PC-9 (cell line): ENCODE results near the gene STOX2. TPM values are rescaled to one million over a fixed set of nuclear protein-coding genes. Genes with fewer than 3 reads are reported as not detected.

Experiments used
- BruUV-seq: library from RNA; stranded (reverse); fragments of 400-500 nt; replicated peaks from 2 replicates; lab custom pipeline; 2021; lab: Mats Ljungman, UMichigan
- CTCF ChIA-PET: fragments of 300-600 bp; sonication (Branson Sonifier 250); formaldehyde crosslinking; loops from one replicate; lab custom pipeline; 2022; ENCODE audit warnings: antibody characterized with exemption; lab: Charles Lee
- POLR2A ChIA-PET: fragments of 300-600 bp; sonication (Branson Sonifier 250); formaldehyde crosslinking; loops from one replicate; lab custom pipeline; 2022; ENCODE audit warnings: antibody characterized with exemption; ENCODE audit not compliant: unreplicated experiment; lab: Charles Lee
- DNase-seq, 2 experiments: peaks; one replicate each; pipeline versions ENCODE4 v3.0.0 to v3.0.0-alpha.2; 2015 to 2022; ENCODE audit warnings: mixed read lengths in 1 of 2
- H2AFZ ChIP-seq: fragments of 200-600 bp; sonication (generic); 2 replicates; pipeline ENCODE4 v1.8.1; 2017; ENCODE audit warnings: antibody characterized with exemption
- H3F3A ChIP-seq: fragments of 200-600 bp; sonication (generic); 2 replicates; pipeline ENCODE4 v1.8.1; 2017; ENCODE audit warnings: antibody characterized with exemption, mild to moderate bottlenecking, low read depth; ENCODE audit not compliant: insufficient read depth
- H3K27ac ChIP-seq: fragments of 200-600 bp; sonication (generic); 2 replicates; pipeline ENCODE4 v1.6.1; 2016; ENCODE audit warnings: mixed run types
- H3K27me3 ChIP-seq: fragments of 200-600 bp; sonication (generic); 2 replicates; pipeline ENCODE4 v1.6.1; 2016; ENCODE audit warnings: low read depth, mixed run types; ENCODE audit not compliant: insufficient read depth
- H3K36me3 ChIP-seq: fragments of 200-600 bp; sonication (generic); 2 replicates; pipeline ENCODE4 v1.6.1; 2016; ENCODE audit warnings: low read depth, mixed run types
- H3K4me1 ChIP-seq: fragments of 200-600 bp; sonication (generic); replicated peaks from 2 replicates; pipeline ENCODE4 v1.6.1; 2016; ENCODE audit warnings: mixed run types; ENCODE audit not compliant: insufficient read depth
- H3K4me2 ChIP-seq: fragments of 200-600 bp; sonication (generic); 2 replicates; pipeline ENCODE4 v1.6.1; 2017; ENCODE audit warnings: mixed run types
- H3K4me3 ChIP-seq: fragments of 200-600 bp; sonication (generic); 2 replicates; pipeline ENCODE4 v1.6.1; 2016; ENCODE audit warnings: mixed run types
- H3K79me2 ChIP-seq: fragments of 200-600 bp; sonication (generic); 2 replicates; pipeline ENCODE4 v1.6.1; 2017; ENCODE audit warnings: low read depth, mixed run types
- H3K9me2 ChIP-seq: fragments of 200-600 bp; sonication (generic); 2 replicates; pipeline ENCODE4 v1.8.1; 2017; ENCODE audit warnings: mild to moderate bottlenecking; ENCODE audit not compliant: insufficient read depth
- H3K9me3 ChIP-seq: fragments of 200-600 bp; sonication (generic); 2 replicates; pipeline ENCODE4 v1.8.1; 2016; ENCODE audit warnings: low read depth; ENCODE audit not compliant: insufficient read depth
- H4K20me1 ChIP-seq: fragments of 200-600 bp; sonication (generic); 2 replicates; pipeline ENCODE4 v1.8.1; 2017; ENCODE audit not compliant: insufficient read depth
- CTCF ChIP-seq: fragments of 200-600 bp; sonication (generic); conservative IDR thresholded peaks from 2 replicates; pipeline ENCODE4 v1.6.1; 2017; ENCODE audit warnings: mixed run types, antibody characterized with exemption, mild to moderate bottlenecking, moderate library complexity
- EZH2 ChIP-seq: fragments of 200-600 bp; sonication (generic); IDR thresholded peaks from 2 replicates; pipeline ENCODE4 v1.8.0; 2017; ENCODE audit warnings: antibody characterized with exemption, low read depth
- intact Hi-C: fragments of 100-400 bp; cut with micrococcal nuclease; formaldehyde crosslinking; loops from one replicate; pipeline ENCODE4 v1.10.0; 2022; ENCODE audit not compliant: unreplicated experiment
- total RNA-seq: library from RNA; stranded (reverse); gene quantifications from 2 replicates; pipeline ENCODE4 v1.2.3, GENCODE V29; 2021

STOX2 gene
- total RNA-seq, 1 experiment from 2014 or later: 4.5 TPM

- TF ChIP-seq EZH2 (no peak), CTCF (no peak)
- Histone ChIP-seq H3K79me2 (no peaks in the 10 kb centered on the region), H2AFZ (no peak overlapping the region), H3K27me3 (no peaks in the 10 kb centered on the region), H3F3A (no peaks in the 10 kb centered on the region), H3K27ac (no peak overlapping the region), H3K9me3 (no peaks in the 10 kb centered on the region), H3K36me3 (no peaks in the 10 kb centered on the region), H3K4me2 (no peak overlapping the region), H3K4me1 (no peaks in the 10 kb centered on the region), H3K4me3 (no peak overlapping the region), H4K20me1 (no peaks in the 10 kb centered on the region), H3K9me2 (no peaks in the 10 kb centered on the region)
- no peak for DNase-seq
- intact Hi-C loops: no loop called here
- ChIA-PET CTCF (no interaction called here), POLR2A (interaction anchor here (0.6 kb wide), 1 partner anchor 406 kb away, joined by 3 read pairs; no protein-coding TSS in a partner anchor)
- no TSS peak for BruUV-seq
Observed at GRCh38 chr4:183898456-183898855, 6.7 kb upstream of the STOX2 start.

DNA sequence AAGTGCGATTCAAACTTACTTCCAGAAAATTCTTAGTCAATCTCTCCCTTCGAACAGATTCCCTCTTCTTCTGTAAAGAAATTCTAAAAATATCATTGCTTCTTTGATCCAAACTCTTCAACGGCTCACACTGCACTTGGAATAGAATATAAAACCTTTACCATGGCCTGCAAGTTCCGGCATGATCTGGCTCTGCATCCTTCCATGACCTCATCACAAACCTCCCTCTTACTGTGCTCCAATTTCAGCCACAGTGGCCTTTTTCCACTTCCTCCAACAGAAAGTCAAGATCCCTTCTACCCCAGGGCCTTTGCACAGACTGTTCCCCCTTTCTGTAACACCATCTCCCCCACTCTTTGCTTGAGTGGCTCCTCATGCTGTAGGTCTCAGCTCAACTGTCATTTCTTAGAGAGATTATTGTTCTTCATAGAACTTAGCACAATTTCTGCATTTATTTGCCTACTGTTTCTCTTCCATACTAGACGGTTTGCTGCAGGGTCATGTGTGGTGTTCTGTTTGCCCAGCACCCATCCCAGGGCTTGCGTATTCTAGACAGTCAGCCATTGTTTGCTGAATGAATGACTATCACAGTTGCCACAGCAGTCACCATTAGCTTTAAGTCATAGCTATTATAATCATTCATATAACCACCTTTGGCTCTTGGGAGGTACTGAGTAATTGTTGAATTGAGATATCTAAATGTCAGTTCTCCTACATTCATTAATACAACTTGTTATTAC, 1.9 kb upstream of the STOX2 start:
- H4K20me1 ChIP-seq: no peaks in the 10 kb centered on the region
- ChIA-PET CTCF (no interaction called here), POLR2A (no interaction called here)
- no TSS peak for BruUV-seq
- no peak overlapping the region for H3K27ac ChIP-seq
- H3K27me3 ChIP-seq: peaks cover 7% of the 10 kb centered on the region; the same call in 1 of the 2 replicates
- no peaks in the 10 kb centered on the region for H3K9me3 ChIP-seq
- no peaks in the 10 kb centered on the region for H3K36me3 ChIP-seq
- no peak overlapping the region for H2AFZ ChIP-seq
- no peak for TF ChIP-seq CTCF
- no peak for TF ChIP-seq EZH2
- H3K4me2 ChIP-seq: no peak overlapping the region
- no peak for DNase-seq
- no peaks in the 10 kb centered on the region for H3K9me2 ChIP-seq
- H3K79me2 ChIP-seq: no peaks in the 10 kb centered on the region
- H3F3A ChIP-seq: no peaks in the 10 kb centered on the region
- intact Hi-C loops: no loop called here
- H3K4me3 ChIP-seq: no peak overlapping the region
- no peaks in the 10 kb centered on the region for H3K4me1 ChIP-seq

- no peaks in the 10 kb centered on the region for H3F3A ChIP-seq
- intact Hi-C loops: no loop called here
- H3K9me2 ChIP-seq: no peaks in the 10 kb centered on the region
- POLR2A ChIA-PET: no interaction called here
- peak overlapping the region; percentile 79 for H3K4me2 ChIP-seq
- H2AFZ ChIP-seq: peak overlapping the region; percentile 69
- TF ChIP-seq EZH2: no peak
- no peak for TF ChIP-seq CTCF
- no peaks in the 10 kb centered on the region for H3K4me1 ChIP-seq
- no peaks in the 10 kb centered on the region for H4K20me1 ChIP-seq
- H3K9me3 ChIP-seq: no peaks in the 10 kb centered on the region
- H3K79me2 ChIP-seq: no peaks in the 10 kb centered on the region
- CTCF ChIA-PET: no interaction called here
- BruUV-seq: no TSS peak
- peaks cover 7% of the 10 kb centered on the region; the same call in 1 of the 2 replicates for H3K27me3 ChIP-seq
- no peaks in the 10 kb centered on the region for H3K36me3 ChIP-seq
- peak in 1 of 2 experiments; percentile 15 for DNase-seq
- peak overlapping the region; percentile 57 for H3K4me3 ChIP-seq
- H3K27ac ChIP-seq: no peak overlapping the region
Observed at GRCh38 chr4:183905593-183906488, 734 bp downstream of the STOX2 start.
